H54 (cell line): ENCODE data around the gene APOBEC3B.
"Not testable (repeated sequence)": the region's sequence is repeated elsewhere in the genome, so short reads cannot be mapped to it uniquely, and the experiment has no call there.

Source experiments
- DNase-seq: peaks from one replicate; pipeline ENCODE4 v3.0.0; 2011; ENCODE audit warnings: low spot score, mixed read lengths; ENCODE audit not compliant: insufficient read length
- FAIRE-seq: peaks from 3 replicates; lab custom pipeline; 2011; peaks lifted over from hg19 to GRCh38; lab: Jason Lieb, UNC
- POLR2A ChIP-seq: IDR thresholded peaks from 2 replicates; pipeline ENCODE4 v1.6.1; 2011; ENCODE audit warnings: low read depth, mild to moderate bottlenecking, low read length

APOBEC3B gene

GRCh38 chr22:39039306-39040126, 57.4 kb downstream of the APOBEC3B start:
- FAIRE-seq, result no peak
- TF ChIP-seq POLR2A, result no peak
- DNase-seq, result no peak

- not testable (repeated sequence) for FAIRE-seq, DNase-seq
Measured at GRCh38 chr22:39040155-39040537, 58.0 kb downstream of the APOBEC3B start.

GRCh38 chr22:39040538-39041296, 58.6 kb downstream of the APOBEC3B start, which contains the start of gene APOBEC3F:
TSS of gene APOBEC3F (plus strand) at chr22:39040864. CDS start at chr22:39040961, 97 bp downstream.
- FAIRE-seq, result not testable (repeated sequence)

GRCh38 chr22:39041908-39042307, 59.8 kb downstream of the APOBEC3B start:
- TF ChIP-seq POLR2A, result no peak
- DNase-seq, result no peak
- FAIRE-seq, result no peak

More at GRCh38 chr22:39040538-39041296, 58.6 kb downstream of the APOBEC3B start, which contains the start of gene APOBEC3F:
- DNase-seq, result not testable (repeated sequence)
